H1 (cell line): ENCODE measurements around the gene RNF157. TPM values are rescaled to one million over a fixed set of nuclear protein-coding genes. Genes with fewer than 3 reads are reported as not detected.
"Not testable (repeated sequence)": the region's sequence is repeated elsewhere in the genome, so short reads cannot be mapped to it uniquely, and the experiment has no call there.

Source experiments
- CTCF ChIA-PET: fragments of 300-600 bp; sonication (Branson Sonifier 250); formaldehyde crosslinking; loops from one replicate; lab custom pipeline; 2021; ENCODE audit not compliant: partially characterized antibody; lab: Charles Lee
- POLR2A ChIA-PET: fragments of 300-600 bp; sonication (Branson Sonifier 250); formaldehyde crosslinking; loops from one replicate; lab custom pipeline; 2021; ENCODE audit warnings: inconsistent platforms; ENCODE audit not compliant: partially characterized antibody; lab: Charles Lee
- DNase-seq, 2 experiments: peaks; one replicate each; pipeline versions ENCODE4 v3.0.0 to v3.0.0-alpha.2; 2010 to 2022; ENCODE audit warnings: low spot score in 2 of 2, low read depth in 1 of 2, mixed read lengths in 1 of 2
- FAIRE-seq: peaks from 2 replicates; lab custom pipeline; 2011; peaks lifted over from hg19 to GRCh38; lab: Jason Lieb, UNC
- H2AFZ ChIP-seq: 2 replicates; pipeline ENCODE4 v1.8.1; 2012; ENCODE audit warnings: low read length, inconsistent platforms
- H2AK5ac ChIP-seq: 2 replicates; pipeline ENCODE4 v1.6.1; 2013; ENCODE audit warnings: low read depth, low read length
- H2BK120ac ChIP-seq: replicated peaks from 2 replicates; pipeline ENCODE3; 2013; ENCODE audit warnings: low read depth, low read length, inconsistent platforms
- H2BK12ac ChIP-seq: 2 replicates; pipeline ENCODE4 v1.6.1; 2013; ENCODE audit warnings: low read depth, low read length
- H2BK15ac ChIP-seq: 2 replicates; pipeline ENCODE4 v1.6.1; 2013; ENCODE audit warnings: low read length
- H2BK20ac ChIP-seq: 2 replicates; pipeline ENCODE4 v1.6.1; 2013; ENCODE audit warnings: low read length
- H2BK5ac ChIP-seq: 2 replicates; pipeline ENCODE4 v1.6.1; 2013; ENCODE audit warnings: low read depth, low read length
- H3K14ac ChIP-seq: 2 replicates; pipeline ENCODE4 v1.6.1; 2013; ENCODE audit warnings: inconsistent platforms; ENCODE audit not compliant: insufficient read length
- H3K18ac ChIP-seq: 2 replicates; pipeline ENCODE4 v1.6.1; 2013; ENCODE audit warnings: low read length; ENCODE audit errors: extremely low read depth
- H3K23ac ChIP-seq: 2 replicates; pipeline ENCODE4 v1.6.1; 2013; ENCODE audit warnings: inconsistent platforms; ENCODE audit not compliant: insufficient read length
- H3K23me2 ChIP-seq: 2 replicates; pipeline ENCODE4 v1.6.1; 2013; ENCODE audit warnings: low read depth, low read length
- H3K27ac ChIP-seq: 2 replicates; pipeline ENCODE4 v1.6.1; 2011; ENCODE audit warnings: low read depth, low read length, inconsistent platforms
- H3K27me3 ChIP-seq, 4 experiments: replicated peaks in 1 of 4; 1 replicate in 1 of 4; 2 replicates in 3 of 4; pipeline versions ENCODE4 v1.6.1 to v1.8.1; 2011 to 2013; ENCODE audit warnings: low read length in 3 of 4, mild to moderate bottlenecking in 3 of 4, inconsistent platforms in 2 of 4, mixed read lengths in 2 of 4, moderate library complexity in 1 of 4; ENCODE audit not compliant: control insufficient read depth in 3 of 4, insufficient read depth in 3 of 4; ENCODE audit errors: extremely low read depth in 1 of 4
- H3K36me3 ChIP-seq, 4 experiments: 2 replicates each; pipeline versions ENCODE4 v1.6.1 to v1.8.1; 2011 to 2013; ENCODE audit warnings: mild to moderate bottlenecking in 4 of 4, low read length in 3 of 4, moderate library complexity in 2 of 4, control low read depth in 1 of 4, inconsistent platforms in 1 of 4; ENCODE audit not compliant: insufficient read depth in 4 of 4, control insufficient read depth in 2 of 4
- H3K4ac ChIP-seq: replicated peaks from 2 replicates; pipeline ENCODE3; 2013; ENCODE audit warnings: low read length, low read depth, mixed read lengths, inconsistent platforms; ENCODE audit not compliant: insufficient read length
- H3K4me1 ChIP-seq, 4 experiments: replicated peaks in 1 of 4; 1 replicate in 1 of 4; 2 replicates in 3 of 4; pipeline versions ENCODE4 v1.6.1 to v1.8.1; 2011 to 2013; ENCODE audit warnings: low read length in 3 of 4, inconsistent platforms in 2 of 4, mixed read lengths in 1 of 4; ENCODE audit not compliant: insufficient read depth in 4 of 4, control insufficient read depth in 3 of 4
- H3K4me2 ChIP-seq, 2 experiments: 2 replicates each; pipeline versions ENCODE4 v1.6.1 to v1.8.1; 2011 to 2013; ENCODE audit warnings: low read depth in 2 of 2, low read length in 2 of 2, control low read depth in 1 of 2, inconsistent platforms in 1 of 2, mild to moderate bottlenecking in 1 of 2; ENCODE audit not compliant: insufficient read depth in 1 of 2
- H3K4me3 ChIP-seq, 4 experiments: fragments of 200-600, 300-600 bp in 1 of 4; sonication (generic), shearing (Covaris generic), sonication (Bioruptor Twin) in 1 of 4; 2 replicates each; pipeline versions ENCODE4 v1.5.1 to v1.8.1; 2011 to 2016; ENCODE audit warnings: low read length in 4 of 4, low read depth in 3 of 4, control low read depth in 2 of 4, inconsistent platforms in 2 of 4, mild to moderate bottlenecking in 2 of 4, mixed read lengths in 1 of 4, moderate library complexity in 1 of 4; ENCODE audit not compliant: insufficient read depth in 2 of 4; ENCODE audit errors: extremely low read depth in 1 of 4
- H3K56ac ChIP-seq: replicated peaks from 2 replicates; pipeline ENCODE3; 2013; ENCODE audit warnings: low read depth, mild to moderate bottlenecking, mixed read lengths, low read length, inconsistent platforms; ENCODE audit not compliant: insufficient read length
- H3K79me1 ChIP-seq: 2 replicates; pipeline ENCODE4 v1.6.1; 2013; ENCODE audit warnings: low read depth, low read length, control low read depth
- H3K79me2 ChIP-seq, 2 experiments: 2 replicates each; pipeline versions ENCODE4 v1.6.1 to v1.8.1; 2012 to 2013; ENCODE audit warnings: low read length in 2 of 2, mild to moderate bottlenecking in 2 of 2, inconsistent platforms in 1 of 2; ENCODE audit not compliant: insufficient read depth in 2 of 2, control insufficient read depth in 1 of 2
- H3K9ac ChIP-seq, 4 experiments: replicated peaks in 1 of 4; 1 replicate in 1 of 4; 2 replicates in 3 of 4; pipeline versions ENCODE4 v1.6.1 to v1.8.1; 2011 to 2013; ENCODE audit warnings: low read depth in 3 of 4, low read length in 3 of 4, control low read depth in 2 of 4, mild to moderate bottlenecking in 2 of 4, moderate library complexity in 2 of 4, inconsistent platforms in 1 of 4; ENCODE audit errors: extremely low read depth in 1 of 4
- H3K9me3 ChIP-seq, 2 experiments: 2 replicates each; pipeline versions ENCODE4 v1.6.1 to v1.8.1; 2012 to 2013; ENCODE audit warnings: mild to moderate bottlenecking in 2 of 2, moderate library complexity in 2 of 2, control low read depth in 1 of 2, inconsistent platforms in 1 of 2, low read depth in 1 of 2, low read length in 1 of 2, mixed read lengths in 1 of 2; ENCODE audit not compliant: insufficient read depth in 2 of 2
- H4K20me1 ChIP-seq, 2 experiments: replicated peaks in 1 of 2; 2 replicates each; pipeline versions ENCODE3 to v1.8.1; 2011 to 2013; ENCODE audit warnings: inconsistent platforms in 2 of 2, low read length in 2 of 2, mild to moderate bottlenecking in 1 of 2; ENCODE audit not compliant: insufficient read depth in 2 of 2, control insufficient read depth in 1 of 2
- H4K5ac ChIP-seq: 2 replicates; pipeline ENCODE4 v1.6.1; 2013; ENCODE audit warnings: low read length, low read depth, mixed read lengths, inconsistent platforms; ENCODE audit not compliant: insufficient read length
- H4K8ac ChIP-seq: 2 replicates; pipeline ENCODE4 v1.8.0; 2013; ENCODE audit warnings: mild to moderate bottlenecking, moderate library complexity, low read length, inconsistent platforms; ENCODE audit not compliant: insufficient read depth; ENCODE audit errors: extremely low read depth
- H4K91ac ChIP-seq: replicated peaks from 2 replicates; pipeline ENCODE3; 2013; ENCODE audit warnings: low read length, mixed read lengths, inconsistent platforms; ENCODE audit not compliant: insufficient read length
- whole genome bisulfite sequencing, 2 experiments: shearing (Covaris generic) in 1 of 2; methylation state at CpG; one replicate each; pipeline versions ENCODE4 v1.1.6 to v1.1.7; 2013 to 2015; ENCODE audit warnings: low lambda C conversion rate in 2 of 2, mixed read lengths in 2 of 2, inconsistent platforms in 1 of 2, low coverage in 1 of 2, missing lambda C conversion rate in 1 of 2; ENCODE audit not compliant: insufficient replicate concordance in 2 of 2, insufficient coverage in 1 of 2, insufficient read length in 1 of 2; ENCODE audit errors: extremely low coverage in 1 of 2, missing lambda C conversion rate in 1 of 2; 5-methylcytosine and 5-hydroxymethylcytosine counted together
- polyA plus RNA-seq, 7 experiments: library from polyadenylated mRNA; depleted of rRNA in 3 of 7; stranded (reverse) in 5 of 7; unstranded in 2 of 7; fragments of >200 nt in 5 of 7; fragments of 200-250 nt in 2 of 7; gene quantifications; 1 replicate in 5 of 7; 2 replicates in 1 of 7; 4 replicates in 1 of 7; pipeline versions ENCODE4 v1.2.1 to v1.2.3, GENCODE V29; 2011 to 2013; ENCODE audit warnings: missing spikeins in 2 of 7, mixed read lengths in 2 of 7
- total RNA-seq: library from RNA; stranded (reverse); fragmentation: NEBNext Ultra II Directional; extraction: Animal tissue kit (Norgen Biotek cat#: 25700); gene quantifications from 2 replicates; pipeline ENCODE4 v1.2.1, GENCODE V29; 2021

The RNF157 gene
- total and polyA plus RNA-seq, 2 of the 8 experiments (the other 6 are each of a cell fraction or from before 2014, with no cell fraction given) = 13.4 to 16.7 TPM

DNA sequence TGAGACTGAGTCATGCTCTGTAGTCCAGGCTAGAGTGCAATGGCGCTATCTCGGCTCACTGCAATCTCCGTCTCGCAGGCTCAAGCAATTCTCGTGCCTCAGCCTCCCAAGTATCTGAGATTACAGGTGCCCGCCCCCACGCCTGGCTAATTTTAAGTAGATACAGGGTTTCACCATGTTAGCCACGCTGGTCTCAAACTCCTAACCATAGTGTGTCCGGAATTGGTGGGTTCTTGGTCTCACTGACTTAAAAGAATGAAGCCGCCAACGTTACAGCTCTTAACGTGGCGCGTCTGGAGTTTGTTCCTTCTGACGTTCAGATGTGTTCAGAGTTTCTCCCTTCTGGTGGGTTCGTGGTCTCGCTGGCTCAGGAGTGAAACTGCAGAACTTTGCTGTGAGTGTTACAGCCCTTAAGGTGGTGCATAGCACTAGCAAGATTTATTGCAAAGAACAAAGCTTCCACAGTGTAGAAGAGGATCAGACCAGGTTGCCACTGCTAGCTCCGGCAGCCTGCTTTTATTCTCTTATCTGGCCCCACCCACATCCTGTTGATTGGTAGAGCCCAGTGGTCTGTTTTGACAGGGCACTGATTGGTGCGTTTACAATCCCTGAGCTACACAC, 16.2 kb upstream of the RNF157 start:
- H3K4me1 ChIP-seq, H3K36me3 ChIP-seq, H4K5ac ChIP-seq, H3K27ac ChIP-seq, H2BK12ac ChIP-seq, H3K4ac ChIP-seq, H3K4me2 ChIP-seq, FAIRE-seq, H3K9ac ChIP-seq, H3K79me2 ChIP-seq, H2BK15ac ChIP-seq, H4K91ac ChIP-seq, H3K4me3 ChIP-seq, DNase-seq, H3K27me3 ChIP-seq, H3K79me1 ChIP-seq, H4K20me1 ChIP-seq, H2AK5ac ChIP-seq, H3K23me2 ChIP-seq, H2BK5ac ChIP-seq, H2BK20ac ChIP-seq, H3K23ac ChIP-seq, H2AFZ ChIP-seq, H3K9me3 ChIP-seq, H3K56ac ChIP-seq, H4K8ac ChIP-seq, H2BK120ac ChIP-seq, H3K18ac ChIP-seq, H3K14ac ChIP-seq: not testable (repeated sequence)
- ChIA-PET CTCF (interaction anchor here (0.7 to 6.2 kb wide), 8 partner anchors 10 to 223 kb away, joined by 3 to 49 read pairs (median 4); no protein-coding TSS in a partner anchor), POLR2A (interaction anchor here (0.9 to 1.7 kb wide), 3 partner anchors 8 to 16 kb away, joined by 3 to 5 read pairs (median 4); partner anchors contain the start of gene UBALD2)
- 91% methylated on average over 19 of the region's 19 CpGs; no CpG with 5 or more reads in 1 of the 2 experiments for WGBS, 2 experiments
